ENCODE measurements around the gene MRPS10. TPM values are rescaled to one million over a fixed set of nuclear protein-coding genes. Genes with fewer than 3 reads are reported as not detected.

Gene MRPS10
- total and polyA plus RNA-seq, 10 of the 15 experiments (the other 5 are each of a cell fraction or from before 2014, with no cell fraction given): 28.5 to 83.3 (median 52.8) TPM

DNA sequence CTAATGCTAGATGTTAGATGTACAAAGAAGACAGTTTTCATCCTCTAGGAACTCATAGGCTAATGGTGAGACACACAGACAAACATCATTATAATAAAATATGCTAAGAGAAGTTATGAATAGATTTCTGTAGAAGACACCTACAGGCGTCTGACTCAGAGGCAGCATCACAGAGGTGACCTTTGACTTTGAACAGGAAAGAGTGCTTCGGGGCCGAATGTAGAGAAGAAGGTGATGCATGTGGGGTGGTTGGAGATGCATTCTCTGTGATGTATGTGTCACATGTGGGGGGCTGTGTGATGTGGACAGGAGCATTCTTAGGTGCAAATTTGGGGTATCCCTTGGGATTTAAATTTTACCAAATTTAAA lies 37.7 kb downstream of the MRPS10 start (continued):
- TF ChIP-seq, protein P1, sequence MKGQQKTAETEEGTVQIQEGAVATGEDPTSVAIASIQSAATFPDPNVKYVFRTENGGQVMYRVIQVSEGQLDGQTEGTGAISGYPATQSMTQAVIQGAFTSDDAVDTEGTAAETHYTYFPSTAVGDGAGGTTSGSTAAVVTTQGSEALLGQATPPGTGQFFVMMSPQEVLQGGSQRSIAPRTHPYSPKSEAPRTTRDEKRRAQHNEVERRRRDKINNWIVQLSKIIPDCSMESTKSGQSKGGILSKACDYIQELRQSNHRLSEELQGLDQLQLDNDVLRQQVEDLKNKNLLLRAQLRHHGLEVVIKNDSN (IDR thresholded peaks at IDR 0.05; ENCODE audit: borderline replicate concordance, extremely low read length, insufficient read depth, low read depth, low read length): no peak
- no peak for TF ChIP-seq RELA (IDR thresholded peaks at IDR 0.05; ENCODE audit: borderline replicate concordance, partially characterized antibody)
- TF ChIP-seq SREBF1 (IDR thresholded peaks at IDR 0.05; ENCODE audit: low read length): no peak
- no peak for TF ChIP-seq SMARCA5 (IDR thresholded peaks at IDR 0.05)
- TF ChIP-seq, protein P2, sequence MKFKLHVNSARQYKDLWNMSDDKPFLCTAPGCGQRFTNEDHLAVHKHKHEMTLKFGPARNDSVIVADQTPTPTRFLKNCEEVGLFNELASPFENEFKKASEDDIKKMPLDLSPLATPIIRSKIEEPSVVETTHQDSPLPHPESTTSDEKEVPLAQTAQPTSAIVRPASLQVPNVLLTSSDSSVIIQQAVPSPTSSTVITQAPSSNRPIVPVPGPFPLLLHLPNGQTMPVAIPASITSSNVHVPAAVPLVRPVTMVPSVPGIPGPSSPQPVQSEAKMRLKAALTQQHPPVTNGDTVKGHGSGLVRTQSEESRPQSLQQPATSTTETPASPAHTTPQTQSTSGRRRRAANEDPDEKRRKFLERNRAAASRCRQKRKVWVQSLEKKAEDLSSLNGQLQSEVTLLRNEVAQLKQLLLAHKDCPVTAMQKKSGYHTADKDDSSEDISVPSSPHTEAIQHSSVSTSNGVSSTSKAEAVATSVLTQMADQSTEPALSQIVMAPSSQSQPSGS (IDR thresholded peaks at IDR 0.05; ENCODE audit: low read length): no peak

DNA sequence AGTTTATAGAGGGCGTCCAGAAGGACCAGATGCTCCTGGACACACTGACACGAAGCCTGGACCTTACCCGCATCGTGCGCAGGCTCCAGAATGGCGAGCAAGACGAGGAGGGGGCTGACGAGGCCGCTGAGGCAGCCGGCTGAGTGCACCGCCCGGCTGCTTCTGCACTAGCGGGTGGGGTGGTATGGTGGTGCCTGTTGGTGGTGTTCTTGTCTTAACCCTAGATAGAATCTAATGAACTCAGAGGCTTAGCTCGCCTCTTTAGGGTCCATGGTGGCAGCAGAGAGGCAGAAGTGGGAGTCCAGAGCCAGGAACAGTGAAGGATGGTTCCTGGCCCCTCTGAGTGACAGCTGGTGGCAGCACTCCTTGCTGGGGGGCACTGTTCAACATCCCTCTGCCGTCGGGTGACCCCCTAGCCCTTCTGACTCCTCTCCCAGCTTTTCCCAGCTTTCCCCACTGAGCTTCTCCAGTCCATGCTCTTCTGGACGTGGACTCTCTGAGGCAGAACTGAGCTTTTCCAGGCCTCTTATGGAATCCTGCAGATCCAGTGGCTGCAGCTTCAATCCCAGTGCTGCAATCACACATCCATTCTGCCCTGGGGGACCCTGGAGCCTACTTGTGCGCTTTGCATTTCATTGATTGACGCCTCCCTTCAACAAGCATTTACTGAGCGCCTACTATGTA lies 38.3 kb downstream of the MRPS10 start:
- POLR2A ChIA-PET: no interaction called here
- no peaks in the 10 kb centered on the region for H3K36me3 ChIP-seq (ENCODE audit: control insufficient read depth in 2 of 2, insufficient read depth in 2 of 2, low read length in 1 of 2)
- SMC1A ChIA-PET (ENCODE audit: uncharacterized antibody, unreplicated experiment): interaction anchor here (1.1 to 1.6 kb wide), 3 partner anchors 35 to 547 kb away, joined by 3 to 5 read pairs (median 3); no protein-coding TSS in a partner anchor
- BruUV-seq (replicated peaks): no TSS peak
- RAD21 ChIA-PET (ENCODE audit: unreplicated experiment): interaction anchor here (0.6 kb wide), 1 partner anchor 116 kb away, joined by 3 read pairs; no protein-coding TSS in a partner anchor
- no peaks in the 10 kb centered on the region for H3K9me3 ChIP-seq (replicated peaks; ENCODE audit: control insufficient read depth, insufficient read depth, low read length)
- no peaks in the 10 kb centered on the region for H3K27me3 ChIP-seq (replicated peaks in 1 of 2; ENCODE audit: control insufficient read depth in 2 of 2, insufficient read depth in 2 of 2, low read length in 1 of 2)
- H4K20me1 ChIP-seq (ENCODE audit: control insufficient read depth, insufficient read depth): no peaks in the 10 kb centered on the region
- no peak overlapping the region for H3K4me3 ChIP-seq
- H3K9ac ChIP-seq (ENCODE audit: control insufficient read depth, insufficient read depth, low read length): no peak overlapping the region
- no peak for DNase-seq (ENCODE audit: low read depth, low spot score)
- H3K79me2 ChIP-seq (ENCODE audit: control insufficient read depth, insufficient read depth, low read length): no peaks in the 10 kb centered on the region
- 74% methylated on average over 20 of the region's 20 CpGs for WGBS (ENCODE audit: insufficient coverage, insufficient replicate concordance, low lambda C conversion rate, missing lambda C conversion rate)
- CTCF ChIA-PET: interaction anchor here (1.4 to 1.7 kb wide), 2 partner anchors 11 to 36 kb away, joined by 3 to 4 read pairs; no protein-coding TSS in a partner anchor
- no peak for ATAC-seq
- no peak for FAIRE-seq
- no peaks in the 10 kb centered on the region for H3K4me1 ChIP-seq (ENCODE audit: control insufficient read depth, insufficient read depth, low read length)
- H2AFZ ChIP-seq (ENCODE audit: control insufficient read depth, low read depth, low read length): no peak overlapping the region
- H3K4me2 ChIP-seq (ENCODE audit: control insufficient read depth, insufficient read depth): no peak overlapping the region
- intact Hi-C loops (cut with micrococcal nuclease; ENCODE audit: unreplicated experiment) (no loop called here), in situ Hi-C loops (cut with MboI) (no loop called here)
- H3K27ac ChIP-seq (ENCODE audit: control insufficient read depth, insufficient read depth): no peak overlapping the region
- no peak for TF ChIP-seq TBL1XR1 (IDR thresholded peaks at IDR 0.05; ENCODE audit: low read depth, low read length)
- no peak for TF ChIP-seq YBX1 (IDR thresholded peaks at IDR 0.05)
- TF ChIP-seq NFIC (IDR thresholded peaks at IDR 0.05; ENCODE audit: low read depth, low read length): no peak
- no peak for TF ChIP-seq LARP7 (IDR thresholded peaks at IDR 0.05)
- TF ChIP-seq TCF12 (IDR thresholded peaks at IDR 0.05; ENCODE audit: low read depth, low read length): no peak
- TF ChIP-seq, protein P3, sequence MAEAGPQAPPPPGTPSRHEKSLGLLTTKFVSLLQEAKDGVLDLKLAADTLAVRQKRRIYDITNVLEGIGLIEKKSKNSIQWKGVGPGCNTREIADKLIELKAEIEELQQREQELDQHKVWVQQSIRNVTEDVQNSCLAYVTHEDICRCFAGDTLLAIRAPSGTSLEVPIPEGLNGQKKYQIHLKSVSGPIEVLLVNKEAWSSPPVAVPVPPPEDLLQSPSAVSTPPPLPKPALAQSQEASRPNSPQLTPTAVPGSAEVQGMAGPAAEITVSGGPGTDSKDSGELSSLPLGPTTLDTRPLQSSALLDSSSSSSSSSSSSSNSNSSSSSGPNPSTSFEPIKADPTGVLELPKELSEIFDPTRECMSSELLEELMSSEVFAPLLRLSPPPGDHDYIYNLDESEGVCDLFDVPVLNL (IDR thresholded peaks at IDR 0.05; ENCODE audit: low read depth, low read length): no peak
- TF ChIP-seq EGR1 (IDR thresholded peaks at IDR 0.05; ENCODE audit: borderline replicate concordance in 1 of 2, low read depth in 2 of 2, low read length in 2 of 2): no peak
- TF ChIP-seq ASH2L (IDR thresholded peaks at IDR 0.05; ENCODE audit: borderline replicate concordance, low read depth): no peak
- no peak for TF ChIP-seq ETV6 (conservative IDR thresholded peaks at IDR 0.05 in 1 of 2, IDR thresholded peaks at IDR 0.05 in 1 of 2; ENCODE audit: borderline replicate concordance in 1 of 2, low read depth in 1 of 2)
- TF ChIP-seq RAD21 (IDR thresholded peaks at IDR 0.05; ENCODE audit: insufficient read depth, low read depth, low read length): no peak
- TF ChIP-seq, protein P4, sequence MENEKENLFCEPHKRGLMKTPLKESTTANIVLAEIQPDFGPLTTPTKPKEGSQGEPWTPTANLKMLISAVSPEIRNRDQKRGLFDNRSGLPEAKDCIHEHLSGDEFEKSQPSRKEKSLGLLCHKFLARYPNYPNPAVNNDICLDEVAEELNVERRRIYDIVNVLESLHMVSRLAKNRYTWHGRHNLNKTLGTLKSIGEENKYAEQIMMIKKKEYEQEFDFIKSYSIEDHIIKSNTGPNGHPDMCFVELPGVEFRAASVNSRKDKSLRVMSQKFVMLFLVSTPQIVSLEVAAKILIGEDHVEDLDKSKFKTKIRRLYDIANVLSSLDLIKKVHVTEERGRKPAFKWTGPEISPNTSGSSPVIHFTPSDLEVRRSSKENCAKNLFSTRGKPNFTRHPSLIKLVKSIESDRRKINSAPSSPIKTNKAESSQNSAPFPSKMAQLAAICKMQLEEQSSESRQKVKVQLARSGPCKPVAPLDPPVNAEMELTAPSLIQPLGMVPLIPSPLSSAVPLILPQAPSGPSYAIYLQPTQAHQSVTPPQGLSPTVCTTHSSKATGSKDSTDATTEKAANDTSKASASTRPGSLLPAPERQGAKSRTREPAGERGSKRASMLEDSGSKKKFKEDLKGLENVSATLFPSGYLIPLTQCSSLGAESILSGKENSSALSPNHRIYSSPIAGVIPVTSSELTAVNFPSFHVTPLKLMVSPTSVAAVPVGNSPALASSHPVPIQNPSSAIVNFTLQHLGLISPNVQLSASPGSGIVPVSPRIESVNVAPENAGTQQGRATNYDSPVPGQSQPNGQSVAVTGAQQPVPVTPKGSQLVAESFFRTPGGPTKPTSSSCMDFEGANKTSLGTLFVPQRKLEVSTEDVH (IDR thresholded peaks at IDR 0.05; ENCODE audit: low read depth, partially characterized antibody): no peak
- TF ChIP-seq YY1 (IDR thresholded peaks at IDR 0.05; ENCODE audit: low read depth, low read length): no peak

All from GM12878 (cell line).